Dendritic cell treated with granulocyte-macrophage colony-stimulating factor and Interleukin-4, amounts not matched to agents 40 ng/mL and 50 ng/mL, for 4 days (primary cell): ENCODE data around the gene ERVH48-1.
"Not testable (repeated sequence)": the region's sequence is repeated elsewhere in the genome, so short reads cannot be mapped to it uniquely, and the experiment has no call there.

ENCODE experiments used
- H3K27ac Mint-ChIP-seq: one replicate; pipeline ENCODE4 v1.8.0; 2022; ENCODE audit warnings: mild to moderate bottlenecking, mixed read lengths
- H3K27me3 Mint-ChIP-seq: one replicate; pipeline ENCODE4 v1.8.0; 2022; ENCODE audit warnings: mild to moderate bottlenecking, mixed read lengths
- H3K36me3 Mint-ChIP-seq: one replicate; pipeline ENCODE4 v1.8.0; 2022; ENCODE audit warnings: low read depth, mixed read lengths
- H3K4me1 Mint-ChIP-seq: one replicate; pipeline ENCODE4 v1.8.0; 2022; ENCODE audit warnings: low read depth, mixed read lengths
- H3K4me3 Mint-ChIP-seq: one replicate; pipeline ENCODE4 v1.8.0; 2022; ENCODE audit warnings: mild to moderate bottlenecking, moderate library complexity, mixed read lengths
- H3K9me3 Mint-ChIP-seq: one replicate; pipeline ENCODE4 v1.8.0; 2022; ENCODE audit warnings: mixed read lengths
- intact Hi-C: fragments of 100-400 bp; cut with micrococcal nuclease; formaldehyde crosslinking; loops from one replicate; pipeline ENCODE4 v1.15.0; 2022

The ERVH48-1 gene

DNA sequence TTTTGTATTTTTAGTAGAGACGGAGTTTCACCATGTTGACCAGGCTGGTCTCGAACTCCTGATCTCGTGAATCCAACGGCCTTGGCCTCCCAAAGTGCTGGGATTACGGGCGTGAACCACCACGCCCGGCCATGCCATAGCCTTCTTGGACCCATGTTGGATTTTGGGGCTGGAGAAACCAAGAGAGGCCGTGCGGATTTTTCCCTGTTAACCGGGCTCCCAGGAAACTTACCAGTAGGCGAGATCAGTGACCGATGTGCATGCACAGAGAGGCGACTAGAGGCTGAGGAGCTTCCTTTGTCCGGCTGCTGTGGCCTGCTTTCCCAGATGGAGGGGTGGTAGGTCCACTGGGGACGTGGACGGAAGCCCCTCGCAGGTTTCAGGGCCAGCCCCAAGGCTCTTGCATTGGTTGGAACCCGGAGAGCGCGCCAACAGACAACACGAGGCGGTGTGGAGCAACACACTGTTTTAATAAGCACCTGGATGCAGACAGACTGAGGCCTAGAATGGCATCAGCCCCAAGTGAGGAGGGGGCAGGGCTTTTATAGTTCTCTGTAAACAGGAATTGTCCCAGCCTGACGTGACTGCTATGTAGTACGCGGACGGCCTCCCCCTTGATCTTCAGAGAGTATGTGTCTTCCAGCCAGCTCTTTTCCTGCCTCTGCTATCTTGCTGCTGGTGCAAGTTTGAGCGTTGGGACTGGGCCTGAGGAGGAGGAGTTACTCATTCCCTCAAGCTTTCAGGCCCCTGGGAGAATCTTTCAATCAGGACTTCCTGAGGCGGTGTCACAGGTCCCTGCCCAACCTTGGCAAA is at the start of gene ERVH48-1:
Gene ERVH48-1 (minus strand): TSS at position 517 of the 813 bp plus-strand sequence. CDS start 6,624 bp downstream, outside the sequence.
- Mint-ChIP-seq H3K36me3 (no peaks in the 10 kb centered on the region), H3K9me3 (no peaks in the 10 kb centered on the region), H3K27me3 (no peaks in the 10 kb centered on the region), H3K4me1 (peaks cover 14% of the 10 kb centered on the region), H3K4me3 (no peak within 1 kb of the TSS), H3K27ac (peak within 1 kb of the TSS; percentile 60)
- intact Hi-C loops = loop anchor here (10.0 kb wide), 1 partner anchor 719 kb away; no protein-coding TSS in a partner anchor

GRCh38 chr21:42973991-42974831 is 48.8 kb upstream of the ERVH48-1 start, which contains the start of gene PKNOX1:
Gene PKNOX1, plus strand, starts transcription at chr21:42974562. Its CDS starts 29,820 bp downstream, at chr21:43004382.
- peak within 1 kb of the TSS; percentile 86 for H3K4me3 Mint-ChIP-seq
- intact Hi-C loops = loop anchor here (5.0 kb wide), 2 partner anchors 52 to 82 kb away; partner anchors contain the start of gene NDUFV3
- H3K36me3 Mint-ChIP-seq = peaks cover 23% of the 10 kb centered on the region
- no peaks in the 10 kb centered on the region for H3K27me3 Mint-ChIP-seq
- peaks cover 33% of the 10 kb centered on the region for H3K4me1 Mint-ChIP-seq
- peak within 1 kb of the TSS; percentile 93 for H3K27ac Mint-ChIP-seq
- no peaks in the 10 kb centered on the region for H3K9me3 Mint-ChIP-seq

- Mint-ChIP-seq H3K4me3 (peak overlapping the region; percentile 66), H3K27me3 (no peaks in the 10 kb centered on the region), H3K27ac (peak overlapping the region; percentile 93), H3K36me3 (peaks cover 16% of the 10 kb centered on the region), H3K9me3 (no peaks in the 10 kb centered on the region), H3K4me1 (peaks cover 29% of the 10 kb centered on the region)
- intact Hi-C loops = loop anchor here (5.0 kb wide), 2 partner anchors 51 to 81 kb away; partner anchors contain the start of gene NDUFV3
These were observed 48.0 kb upstream of the ERVH48-1 start for GRCh38 chr21:42973309-42973990.

DNA sequence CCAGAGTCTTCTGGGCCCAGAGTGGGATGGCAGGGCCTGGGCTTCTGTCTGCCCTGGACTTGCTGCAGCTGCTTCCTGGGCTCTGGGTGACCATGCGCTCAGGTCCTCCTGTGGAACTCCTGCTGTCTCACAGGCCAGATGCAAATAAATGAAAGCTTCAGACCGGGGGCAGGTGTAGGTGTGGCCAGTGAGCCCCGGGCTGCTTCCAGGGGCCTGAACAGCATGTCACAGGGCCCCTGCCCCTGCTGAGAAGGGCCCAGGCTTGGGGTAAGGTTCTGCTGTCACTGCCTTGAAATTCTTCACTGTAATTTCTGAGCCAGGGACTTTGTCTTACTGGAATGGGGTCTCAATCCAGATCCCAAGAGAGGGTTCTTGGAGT is 46.5 kb upstream of the ERVH48-1 start:
- Mint-ChIP-seq H3K4me1 (peaks cover 23% of the 10 kb centered on the region), H3K4me3 (peak overlapping the region; percentile 51), H3K9me3 (no peaks in the 10 kb centered on the region), H3K27ac (peak overlapping the region; percentile 93), H3K36me3 (peaks cover 5% of the 10 kb centered on the region), H3K27me3 (no peaks in the 10 kb centered on the region)
- intact Hi-C loops = loop anchor here (5.0 kb wide), 2 partner anchors 50 to 80 kb away; partner anchors contain the start of gene NDUFV3

DNA sequence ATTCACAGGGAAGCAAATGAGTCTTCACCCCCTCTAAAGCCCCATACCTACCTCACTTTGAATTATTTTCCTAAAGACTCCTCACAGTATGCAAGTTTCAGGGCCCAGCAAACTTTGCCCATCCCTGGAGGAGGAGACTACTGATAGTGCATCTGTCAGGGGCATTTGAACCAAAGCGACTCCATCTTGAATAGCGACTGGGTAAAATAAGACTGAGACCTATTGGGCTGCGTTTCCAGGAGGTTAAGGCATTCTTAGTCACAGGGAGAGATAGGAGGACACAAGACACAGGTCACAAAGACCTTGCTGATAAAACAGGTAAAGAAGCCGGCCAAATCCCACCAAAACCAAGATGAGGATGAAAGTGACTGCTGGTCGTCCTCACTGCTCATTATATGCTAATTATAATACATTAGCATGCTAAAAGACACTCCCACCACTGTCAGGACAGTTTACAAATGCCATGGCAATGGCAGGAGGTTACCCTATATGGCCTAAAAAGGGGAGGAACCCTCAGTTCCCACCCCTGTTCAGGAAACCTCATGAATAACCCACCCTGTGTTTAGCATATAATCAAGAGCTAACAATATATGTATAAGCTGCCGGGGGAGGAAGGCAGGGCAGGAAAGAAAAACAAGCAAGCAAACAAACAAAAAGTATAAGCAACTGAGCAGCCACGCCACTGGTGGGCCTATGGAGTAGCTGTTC is 45.7 kb upstream of the ERVH48-1 start:
- Mint-ChIP-seq H3K36me3 (no peaks in the 10 kb centered on the region), H3K27ac (peak overlapping the region; percentile 93), H3K9me3 (no peaks in the 10 kb centered on the region), H3K4me1 (peaks cover 23% of the 10 kb centered on the region), H3K27me3 (no peaks in the 10 kb centered on the region), H3K4me3 (no peak overlapping the region)
- intact Hi-C loops = loop anchor here (5.0 kb wide), 2 partner anchors 49 to 79 kb away; partner anchors contain the start of gene NDUFV3

DNA sequence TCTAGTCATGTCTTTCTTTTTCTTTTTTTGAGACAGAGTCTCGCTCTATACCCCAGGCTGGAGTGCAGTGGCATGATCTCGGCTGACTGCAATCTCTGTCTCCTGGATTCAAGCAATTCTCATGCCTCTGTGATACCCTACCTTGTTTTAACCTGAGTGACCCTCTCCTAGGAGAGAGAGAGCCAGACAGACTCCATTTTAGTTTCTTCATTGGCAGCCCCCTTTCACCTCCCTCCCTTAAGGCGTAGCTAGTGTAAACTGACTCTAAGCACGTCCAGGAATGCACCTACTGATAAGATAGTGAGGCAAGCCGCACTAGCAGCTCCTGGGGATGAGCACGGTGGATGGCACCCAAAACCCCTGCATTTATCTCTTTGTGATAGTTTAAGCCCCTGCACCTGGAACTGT is 43.8 kb upstream of the ERVH48-1 start:
- no peaks in the 10 kb centered on the region for H3K27me3 Mint-ChIP-seq
- H3K4me3 Mint-ChIP-seq = no peak overlapping the region
- intact Hi-C loops = no loop called here

GRCh38 chr21:42967616-42968015 is 42.2 kb upstream of the ERVH48-1 start:
- H3K27ac Mint-ChIP-seq, H3K9me3 Mint-ChIP-seq, H3K27me3 Mint-ChIP-seq, H3K4me3 Mint-ChIP-seq, H3K36me3 Mint-ChIP-seq, intact Hi-C loops: not testable (repeated sequence)
- peaks cover 12% of the 10 kb centered on the region for H3K4me1 Mint-ChIP-seq

More for the DNA sequence above, 43.8 kb upstream of the ERVH48-1 start:
- H3K27ac Mint-ChIP-seq = no peak overlapping the region
- peaks cover 23% of the 10 kb centered on the region for H3K4me1 Mint-ChIP-seq
- H3K36me3 Mint-ChIP-seq = no peaks in the 10 kb centered on the region
- no peaks in the 10 kb centered on the region for H3K9me3 Mint-ChIP-seq

DNA sequence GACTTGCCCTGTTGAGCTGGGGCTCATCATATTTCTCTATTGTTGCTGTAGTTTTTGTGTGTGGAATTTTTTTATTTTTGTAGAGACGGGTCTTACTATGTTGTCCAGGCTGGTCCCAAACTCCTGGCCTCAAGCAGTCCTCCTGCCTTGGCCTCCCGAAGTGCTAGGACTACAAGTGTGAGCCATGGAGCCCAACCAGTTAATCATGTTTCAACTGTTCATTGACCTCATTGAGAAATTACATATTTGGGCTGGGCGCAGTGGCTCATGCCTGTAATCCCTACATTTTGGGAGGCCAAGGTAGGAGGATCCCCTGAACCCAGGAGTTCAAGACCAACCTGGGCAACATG is 39.8 kb upstream of the ERVH48-1 start:
- no peak overlapping the region for H3K4me3 Mint-ChIP-seq
- H3K27me3 Mint-ChIP-seq = no peaks in the 10 kb centered on the region
- H3K9me3 Mint-ChIP-seq = no peaks in the 10 kb centered on the region
- H3K4me1 Mint-ChIP-seq = no peaks in the 10 kb centered on the region
- H3K27ac Mint-ChIP-seq = no peak overlapping the region
- H3K36me3 Mint-ChIP-seq = no peaks in the 10 kb centered on the region
- intact Hi-C loops = no loop called here

DNA sequence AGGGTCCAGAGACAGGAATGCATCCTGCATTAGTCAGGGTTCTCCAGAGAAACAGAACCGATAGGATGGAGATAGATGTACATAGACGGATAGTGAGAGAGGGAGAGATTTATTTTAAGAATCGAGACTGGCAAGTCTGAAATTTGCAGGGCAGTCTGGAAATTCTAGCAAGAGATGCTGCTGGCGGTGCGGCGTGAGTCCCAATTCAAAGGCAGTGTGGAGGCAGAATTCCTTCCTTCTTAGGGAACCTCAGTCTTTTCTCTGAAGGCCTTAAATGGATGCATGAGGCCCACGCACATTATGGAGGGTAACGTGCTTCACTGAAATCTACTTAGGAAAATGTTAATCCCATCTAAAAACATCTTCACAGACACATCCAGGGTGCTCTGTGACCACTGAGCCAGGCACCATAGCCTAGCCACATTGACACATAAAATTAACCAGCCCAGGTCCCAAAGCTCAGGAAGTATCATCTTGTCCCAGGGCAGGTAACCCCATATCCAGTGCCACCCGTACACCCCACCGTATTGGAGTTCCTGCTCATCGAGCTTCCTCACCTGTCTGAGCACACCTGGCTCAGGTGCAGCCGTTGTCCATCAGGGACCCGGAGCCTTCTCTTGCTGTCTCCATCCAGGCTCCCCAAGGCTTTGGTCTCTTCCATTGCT is 39.2 kb upstream of the ERVH48-1 start:
- H3K27me3 Mint-ChIP-seq = no peaks in the 10 kb centered on the region
- intact Hi-C loops = no loop called here
- H3K4me3 Mint-ChIP-seq = no peak overlapping the region
- no peak overlapping the region for H3K27ac Mint-ChIP-seq
- no peaks in the 10 kb centered on the region for H3K4me1 Mint-ChIP-seq
- H3K9me3 Mint-ChIP-seq = no peaks in the 10 kb centered on the region
- H3K36me3 Mint-ChIP-seq = no peaks in the 10 kb centered on the region

GRCh38 chr21:42964086-42964485 is 38.7 kb upstream of the ERVH48-1 start:
- Mint-ChIP-seq H3K4me3 (no peak overlapping the region), H3K27me3 (no peaks in the 10 kb centered on the region), H3K4me1 (no peaks in the 10 kb centered on the region), H3K36me3 (no peaks in the 10 kb centered on the region), H3K27ac (no peak overlapping the region), H3K9me3 (no peaks in the 10 kb centered on the region)
- intact Hi-C loops = no loop called here

GRCh38 chr21:42962380-42963007 is 37.1 kb upstream of the ERVH48-1 start:
- H3K4me1 Mint-ChIP-seq = no peaks in the 10 kb centered on the region
- no peaks in the 10 kb centered on the region for H3K9me3 Mint-ChIP-seq
- intact Hi-C loops = no loop called here
- no peaks in the 10 kb centered on the region for H3K27me3 Mint-ChIP-seq
- no peak overlapping the region for H3K27ac Mint-ChIP-seq
- no peaks in the 10 kb centered on the region for H3K36me3 Mint-ChIP-seq
- H3K4me3 Mint-ChIP-seq = no peak overlapping the region

DNA sequence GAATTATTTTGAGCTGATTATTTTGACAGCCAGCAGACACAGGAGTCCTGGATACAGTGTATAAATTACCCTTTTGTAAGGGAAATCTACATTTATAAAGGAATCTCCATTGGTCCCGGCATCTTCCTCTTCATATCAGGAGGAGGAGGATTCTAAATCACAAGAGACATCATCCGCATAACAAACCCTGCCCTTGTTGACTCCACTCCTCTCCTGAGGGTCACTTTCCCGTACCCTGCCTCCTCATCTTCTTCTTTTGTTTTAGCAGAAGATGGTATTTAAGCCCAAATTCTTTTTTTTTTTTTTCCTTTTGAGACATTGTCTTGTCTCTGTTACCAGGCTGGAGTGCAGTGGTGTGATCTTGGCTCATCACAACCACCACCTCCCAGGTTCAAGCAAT is 34.3 kb upstream of the ERVH48-1 start:
- no peaks in the 10 kb centered on the region for H3K36me3 Mint-ChIP-seq
- no peak overlapping the region for H3K27ac Mint-ChIP-seq
- intact Hi-C loops = no loop called here
- no peaks in the 10 kb centered on the region for H3K27me3 Mint-ChIP-seq
- no peak overlapping the region for H3K4me3 Mint-ChIP-seq
- H3K9me3 Mint-ChIP-seq = no peaks in the 10 kb centered on the region
- no peaks in the 10 kb centered on the region for H3K4me1 Mint-ChIP-seq
